Measurements from ENCODE around the gene CTAGE1. TPM values are rescaled to one million over a fixed set of nuclear protein-coding genes. Genes with fewer than 3 reads are reported as not detected.

Gene CTAGE1
- total RNA-seq, 1 donor from 2014 or later: not detected

GRCh38 chr18:22391407-22392345 is 26.0 kb downstream of the CTAGE1 start:
- intact Hi-C loops (cut with micrococcal nuclease): no loop called here

- intact Hi-C loops (cut with micrococcal nuclease): no loop called here
These were observed 29.9 kb downstream of the CTAGE1 start for GRCh38 chr18:22387787-22388186.

DNA sequence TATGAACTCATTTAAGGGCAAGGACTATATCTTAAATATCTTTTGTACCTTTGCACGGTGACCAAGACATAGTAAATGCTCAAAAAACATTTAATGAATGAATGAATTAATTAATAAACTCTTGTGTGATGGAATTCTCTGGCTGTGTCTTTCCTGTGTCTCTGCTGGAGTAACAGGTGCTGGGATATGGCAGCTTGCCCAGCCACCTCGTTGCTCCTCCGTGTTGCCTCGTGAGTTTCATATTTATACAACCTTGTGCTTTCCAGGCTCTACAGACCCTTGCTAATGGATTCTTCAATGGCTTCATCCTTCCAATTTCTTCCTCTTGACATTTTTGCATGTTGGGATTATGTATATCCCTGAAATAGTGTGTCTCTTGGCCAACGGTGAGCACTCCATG is 30.4 kb downstream of the CTAGE1 start:
- intact Hi-C loops (cut with micrococcal nuclease): no loop called here

GRCh38 chr18:22385718-22386117 is 32.0 kb downstream of the CTAGE1 start:
- intact Hi-C loops (cut with micrococcal nuclease): no loop called here

DNA sequence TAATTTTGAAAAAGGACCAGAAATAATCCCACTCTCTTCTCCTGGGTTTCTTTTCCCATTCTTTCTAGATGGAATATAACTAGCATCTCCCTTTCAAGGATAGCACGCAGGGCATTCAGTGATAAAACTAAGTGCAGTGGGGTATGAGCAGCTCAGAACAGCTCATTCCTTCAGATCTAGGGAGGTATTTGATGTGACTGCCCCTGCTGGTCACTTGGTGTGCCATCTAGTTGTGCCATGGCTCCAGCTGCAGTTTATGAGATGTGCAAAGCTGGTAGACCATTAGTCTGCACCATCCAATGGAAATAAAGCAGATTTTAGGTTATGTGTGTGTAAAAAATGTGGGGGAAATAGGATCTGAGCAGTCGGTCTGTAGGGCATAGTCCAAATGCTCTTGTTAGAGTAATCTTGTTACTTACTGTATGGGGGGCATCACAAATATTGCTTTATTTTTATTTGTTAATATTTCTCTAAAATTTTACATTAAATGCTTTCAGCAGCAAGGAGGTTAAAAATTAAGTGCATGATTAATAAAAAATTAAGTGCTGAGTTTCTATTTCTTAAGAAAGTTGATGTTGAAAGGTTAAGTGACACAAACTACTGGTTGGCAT is 38.9 kb downstream of the CTAGE1 start:
- intact Hi-C loops (cut with micrococcal nuclease): no loop called here

DNA sequence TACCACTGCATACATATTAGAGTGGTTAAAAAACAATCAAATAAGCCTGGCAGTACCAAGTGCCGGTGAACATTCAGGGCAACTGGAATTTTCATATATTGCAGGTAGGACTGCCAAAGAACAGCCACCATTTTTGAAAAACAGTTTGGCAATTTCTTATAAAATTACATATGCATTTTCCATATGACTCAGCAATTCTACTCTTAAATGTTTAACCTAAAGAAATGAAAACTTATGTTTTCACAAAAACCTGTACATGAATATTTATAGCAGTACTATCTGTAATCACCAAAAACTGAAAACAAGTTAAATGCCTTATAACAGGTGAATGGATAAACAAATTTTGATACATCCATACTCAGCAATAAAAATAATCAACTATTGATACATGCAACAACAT is 39.9 kb downstream of the CTAGE1 start:
- intact Hi-C loops (cut with micrococcal nuclease): no loop called here

DNA sequence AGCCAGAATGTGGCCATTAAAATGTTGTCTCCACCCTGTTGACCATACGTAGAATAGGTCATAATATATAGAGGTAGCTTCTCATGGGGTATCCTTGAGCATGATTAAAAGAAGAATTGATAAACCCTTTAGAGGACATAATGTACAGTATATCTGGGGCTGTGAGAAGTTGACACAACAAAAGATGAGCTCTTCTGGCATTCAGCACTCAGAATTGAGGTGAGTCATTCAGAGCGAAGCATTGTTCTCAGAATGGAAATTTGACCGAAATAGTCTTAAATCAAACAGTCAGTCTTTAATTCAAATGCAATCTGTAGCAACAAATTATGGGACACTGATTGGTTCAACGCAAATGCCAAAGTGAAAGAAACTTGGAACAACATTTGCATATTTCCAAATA is 47.3 kb downstream of the CTAGE1 start:
- intact Hi-C loops (cut with micrococcal nuclease): no loop called here

- intact Hi-C loops (cut with micrococcal nuclease): no loop called here
These were observed 49.7 kb downstream of the CTAGE1 start for GRCh38 chr18:22368021-22368420.

- intact Hi-C loops (cut with micrococcal nuclease): no loop called here
These were observed 50.4 kb downstream of the CTAGE1 start for GRCh38 chr18:22367303-22367702.

- intact Hi-C loops (cut with micrococcal nuclease): no loop called here
These were observed 53.8 kb downstream of the CTAGE1 start for GRCh38 chr18:22363867-22364463.

Other genes starting within 250 kb of the CTAGE1 start
- gene GATA6, start 248.3 kb downstream of the CTAGE1 start, total RNA-seq: not detected in 2 replicates

Measured in T-helper 2 cell treated with Interferon-gamma antibody and Interleukin-4, amounts not matched to agents 100 ng/mL and 5 ng/mL, for 36 hours (primary cell).